ENCODE data around the gene SPINK4.

SPINK4 gene

GRCh38 chr9:33291901-33292300, 51.9 kb downstream of the SPINK4 start:
- DNase-seq (ENCODE audit: low spot score in 2 of 2) = no peak
- Mint-ChIP-seq H3K27ac (ENCODE audit: low read depth) (peak overlapping the region; percentile 97), H3K4me1 (peaks cover 47% of the 10 kb centered on the region), H3K36me3 (ENCODE audit: insufficient read depth) (peaks cover 35% of the 10 kb centered on the region), H3K4me3 (peak overlapping the region; percentile 84), H3K27me3 (no peaks in the 10 kb centered on the region), H3K9me3 (no peaks in the 10 kb centered on the region)
- ATAC-seq (replicated peaks; ENCODE audit: extremely low read depth, poor library complexity, severe bottlenecking) = no peak

- H3K27me3 Mint-ChIP-seq = no peaks in the 10 kb centered on the region
- DNase-seq (ENCODE audit: low spot score in 2 of 2) = no peak
- H3K9me3 Mint-ChIP-seq = no peaks in the 10 kb centered on the region
- no peak for ATAC-seq (replicated peaks; ENCODE audit: extremely low read depth, poor library complexity, severe bottlenecking)
- no peak overlapping the region for H3K4me3 Mint-ChIP-seq
- peaks cover 47% of the 10 kb centered on the region for H3K36me3 Mint-ChIP-seq (ENCODE audit: insufficient read depth)
- peak overlapping the region; percentile 75 for H3K27ac Mint-ChIP-seq (ENCODE audit: low read depth)
- H3K4me1 Mint-ChIP-seq = peaks cover 66% of the 10 kb centered on the region
These were observed 53.8 kb downstream of the SPINK4 start for GRCh38 chr9:33293782-33294181.

- Mint-ChIP-seq H3K4me3 (no peak overlapping the region), H3K27ac (ENCODE audit: low read depth) (no peak overlapping the region), H3K36me3 (ENCODE audit: insufficient read depth) (peaks cover 55% of the 10 kb centered on the region), H3K4me1 (peaks cover 74% of the 10 kb centered on the region), H3K9me3 (no peaks in the 10 kb centered on the region), H3K27me3 (no peaks in the 10 kb centered on the region)
- DNase-seq (ENCODE audit: low spot score in 2 of 2) = no peak
- no peak for ATAC-seq (replicated peaks; ENCODE audit: extremely low read depth, poor library complexity, severe bottlenecking)
These were observed 54.9 kb downstream of the SPINK4 start for GRCh38 chr9:33294670-33295432.

- peaks cover 52% of the 10 kb centered on the region for H3K36me3 Mint-ChIP-seq (ENCODE audit: insufficient read depth)
- DNase-seq (ENCODE audit: low spot score in 2 of 2) (no peak), ATAC-seq (replicated peaks; ENCODE audit: extremely low read depth, poor library complexity, severe bottlenecking) (no peak)
- H3K4me3 Mint-ChIP-seq = no peak overlapping the region
- H3K9me3 Mint-ChIP-seq = no peaks in the 10 kb centered on the region
- H3K27me3 Mint-ChIP-seq = no peaks in the 10 kb centered on the region
- H3K4me1 Mint-ChIP-seq = peaks cover 75% of the 10 kb centered on the region
- H3K27ac Mint-ChIP-seq (ENCODE audit: low read depth) = no peak overlapping the region
These were observed 55.6 kb downstream of the SPINK4 start for GRCh38 chr9:33295571-33295970.

- no peaks in the 10 kb centered on the region for H3K9me3 Mint-ChIP-seq
- peaks cover 67% of the 10 kb centered on the region for H3K4me1 Mint-ChIP-seq
- H3K36me3 Mint-ChIP-seq (ENCODE audit: insufficient read depth) = peaks cover 56% of the 10 kb centered on the region
- peak overlapping the region; percentile 1 for H3K4me3 Mint-ChIP-seq
- no peaks in the 10 kb centered on the region for H3K27me3 Mint-ChIP-seq
- peak overlapping the region; percentile 12 for H3K27ac Mint-ChIP-seq (ENCODE audit: low read depth)
- ATAC-seq (replicated peaks; ENCODE audit: extremely low read depth, poor library complexity, severe bottlenecking) (peak; percentile 56), DNase-seq (ENCODE audit: low spot score in 2 of 2) (no peak)
These were observed 57.5 kb downstream of the SPINK4 start for GRCh38 chr9:33297432-33297831.

Measured in central memory CD8-positive, alpha-beta T cell (primary cell).